Mesangial cell (primary cell): Measurements from ENCODE around the gene ZNF888. TPM values are rescaled to one million over a fixed set of nuclear protein-coding genes. Genes with fewer than 3 reads are reported as not detected.

Experiments used
- total RNA-seq: library from RNA; depleted of rRNA; stranded (reverse); fragments of >200 nt; gene quantifications from 2 replicates; pipeline ENCODE4 v1.2.3, GENCODE V29; 2015

Gene ZNF888
- total RNA-seq = 3.3 and 5.8 TPM in 2 replicates

DNA sequence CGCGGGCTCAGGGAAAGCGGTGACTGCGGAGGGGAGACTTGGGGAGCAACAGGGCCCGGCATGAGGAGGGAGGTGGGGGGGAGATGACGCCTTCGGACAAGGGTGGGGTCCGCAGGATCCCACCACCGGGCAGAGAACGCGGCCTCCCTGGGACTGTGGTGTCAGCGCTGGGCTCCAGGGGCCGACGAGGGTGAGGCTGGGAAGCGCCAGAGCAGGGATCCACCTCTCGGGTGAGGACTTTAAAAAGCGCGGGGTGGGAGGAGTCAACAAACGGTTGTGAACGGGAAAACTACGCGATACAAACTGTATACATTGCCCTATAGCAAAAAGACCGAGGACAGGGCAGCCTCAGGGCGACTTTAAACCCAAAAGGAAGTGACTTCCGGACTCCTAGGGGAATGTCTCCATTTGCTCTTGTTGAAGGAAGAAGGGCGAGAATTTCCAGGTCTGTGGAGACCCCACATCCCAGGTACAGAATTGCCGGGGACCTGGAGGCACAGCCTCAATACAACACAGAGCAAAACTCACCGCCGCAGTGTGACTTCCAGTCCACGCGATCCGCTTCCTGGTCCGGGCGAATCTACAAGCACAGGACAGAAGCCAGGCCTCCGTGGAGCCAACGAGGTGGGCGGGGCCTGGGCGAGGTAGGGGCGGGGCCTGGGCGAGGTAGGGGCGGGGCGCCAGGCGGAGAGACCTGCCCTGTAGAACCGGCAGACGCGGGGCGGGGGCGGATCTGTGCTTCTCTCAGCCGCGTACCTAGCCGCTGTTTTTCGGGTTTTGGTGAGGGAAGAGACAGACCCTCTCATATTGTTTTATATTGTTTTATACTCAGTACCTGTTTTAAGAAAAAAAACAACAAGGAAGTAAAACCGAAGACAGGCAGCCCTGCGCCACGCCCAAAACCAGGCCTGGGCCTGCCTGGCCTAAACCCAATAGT is at the start of gene ZNF888:
Gene ZNF888 (minus strand): TSS at position 588 of the 937 bp plus-strand sequence. CDS start 5,555 bp downstream, outside the sequence.

DNA sequence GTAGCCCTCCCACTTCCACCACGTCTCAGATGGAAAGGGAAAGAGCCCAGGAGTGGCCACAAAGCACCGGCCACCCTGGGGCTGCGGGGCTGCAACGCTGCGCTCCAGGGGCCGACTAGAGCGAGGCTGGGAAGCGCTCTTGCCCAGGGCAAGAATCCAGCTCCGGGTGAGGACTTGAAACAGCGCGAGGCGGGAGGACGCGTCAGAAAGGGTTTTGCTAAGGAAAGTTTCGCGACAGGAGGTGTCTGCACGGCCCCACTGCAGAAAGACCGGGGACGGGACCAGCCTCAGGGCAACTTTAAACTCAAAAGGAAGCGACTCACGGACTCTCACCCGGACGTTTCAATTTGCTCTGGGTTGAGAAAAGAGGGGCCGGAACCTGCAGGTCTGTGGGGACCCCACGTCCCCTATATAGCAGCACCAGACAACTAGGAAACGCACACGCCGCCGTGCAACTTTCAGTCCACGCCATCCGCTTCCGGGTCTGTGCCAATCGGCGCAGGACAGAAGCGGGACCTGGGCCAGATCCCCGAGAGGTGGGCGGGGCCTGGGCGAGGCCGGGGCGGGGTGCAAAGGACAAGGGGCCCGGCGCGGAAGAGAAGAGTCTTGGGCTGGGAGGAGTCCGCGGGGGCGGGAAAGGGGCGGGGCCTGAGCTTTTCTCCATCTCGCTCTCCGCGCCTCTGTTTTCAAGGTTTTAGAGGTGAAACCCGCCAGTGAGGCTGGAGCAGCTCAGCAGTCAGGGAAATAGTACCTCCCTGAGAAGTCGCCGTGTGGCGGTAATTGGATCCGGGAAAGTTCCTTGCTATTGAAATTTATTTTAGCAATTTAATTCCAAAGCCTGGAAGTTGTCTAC is 39.4 kb upstream of the ZNF888 start, which contains the start of gene ZNF816:
Gene ZNF816 (minus strand): TSS at position 488 of the 853 bp plus-strand sequence. CDS start 6,792 bp downstream, outside the sequence.

DNA sequence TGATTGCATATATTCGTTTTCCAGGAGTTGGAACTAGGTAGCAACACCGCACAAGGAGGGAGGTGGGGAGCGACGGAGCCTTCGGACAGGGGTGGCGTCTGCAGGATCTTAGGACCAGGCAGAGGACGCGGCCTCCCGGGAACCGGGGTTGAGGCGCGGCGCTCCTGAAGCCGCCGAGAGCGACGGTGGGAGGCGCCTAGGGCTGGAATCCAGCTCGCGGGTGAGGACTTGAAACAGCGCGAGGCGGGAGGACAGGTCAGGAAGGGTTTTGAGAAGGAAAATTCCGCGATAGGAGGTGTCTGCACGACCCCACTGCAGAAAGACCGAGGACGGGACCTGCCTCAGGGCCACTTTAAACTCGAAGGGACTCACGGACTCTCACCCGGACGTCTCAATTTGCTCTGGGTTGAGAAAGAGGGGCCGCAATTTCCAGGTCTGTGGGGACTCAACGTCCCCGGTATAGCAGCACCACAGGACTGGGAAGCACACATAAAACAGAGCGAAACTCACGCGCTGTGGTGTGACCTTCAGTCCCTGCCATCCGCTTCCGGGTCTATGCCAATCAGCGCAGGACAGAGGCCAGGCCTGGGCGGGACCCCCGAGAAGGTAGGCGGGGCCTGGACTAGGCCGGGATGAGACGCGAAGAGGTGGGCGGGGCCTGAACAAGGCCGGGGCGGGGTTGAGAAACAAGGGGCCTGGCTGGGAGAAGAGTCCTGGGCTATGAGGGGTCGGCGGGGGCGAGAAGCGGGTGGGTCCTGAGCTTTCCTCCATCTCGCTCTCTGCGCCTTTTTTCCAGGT is 25.9 kb downstream of the ZNF888 start, which contains the start of gene ZNF320:
Gene ZNF320 (minus strand): TSS at position 498 of the 798 bp plus-strand sequence. CDS start 7,380 bp downstream, outside the sequence.

DNA sequence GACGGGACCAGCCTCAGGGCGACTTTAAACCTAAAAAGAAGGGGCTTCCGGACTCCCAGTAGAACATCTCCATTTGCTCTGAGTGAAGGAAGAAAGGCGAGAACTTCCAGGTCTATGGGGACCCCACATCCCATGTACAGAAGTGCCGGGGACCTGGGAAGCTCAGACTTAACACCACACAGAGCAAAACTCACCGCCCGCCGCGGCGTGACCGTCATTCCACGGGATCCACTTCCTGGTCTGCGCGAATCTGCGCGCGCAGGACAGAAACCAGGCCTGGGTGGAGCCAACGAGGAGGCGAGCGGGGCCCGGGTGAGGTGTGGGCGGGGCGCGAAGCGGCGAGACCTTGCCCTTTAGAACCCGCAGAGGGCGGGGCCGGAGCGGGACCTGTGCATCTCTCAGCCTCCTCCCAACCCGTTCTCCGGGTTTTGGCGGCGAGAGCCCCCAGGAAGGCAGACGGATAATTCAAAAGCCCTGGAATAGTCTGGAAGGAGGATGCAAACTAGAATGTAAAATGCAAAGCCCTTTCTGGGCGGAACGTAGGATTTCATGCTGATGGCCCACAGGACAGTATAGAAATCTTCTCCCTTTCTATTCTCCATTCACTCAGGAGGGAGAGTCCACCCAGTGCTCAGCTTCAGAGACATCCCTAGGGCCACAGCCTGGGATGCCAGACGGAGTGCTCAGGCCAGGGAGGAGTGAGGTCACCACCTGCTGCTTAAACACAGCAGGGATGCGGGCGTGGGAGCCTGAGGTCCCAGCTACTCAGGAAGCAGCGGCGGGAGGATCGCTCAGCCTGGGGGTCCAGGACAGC is 65.6 kb downstream of the ZNF888 start, which contains the start of gene ZNF468:
Gene ZNF468 (minus strand): TSS at position 242 of the 814 bp plus-strand sequence. CDS start 3,347 bp downstream, outside the sequence.

Other genes starting within 250 kb of the ZNF888 start
- 8.1 and 9.1 TPM in 2 replicates for gene ZNF611, start 188.4 kb downstream of the ZNF888 start, total RNA-seq
- gene ZNF600, start 136.6 kb downstream of the ZNF888 start, total RNA-seq = 2.0 and 3.9 TPM in 2 replicates
- gene ZNF28, start 101.8 kb downstream of the ZNF888 start, total RNA-seq = 7.0 and 16.4 TPM in 2 replicates
- 9.1 and 12.0 TPM in 2 replicates for gene ZNF468, start 65.8 kb downstream of the ZNF888 start, total RNA-seq
- 6.8 and 15.2 TPM in 2 replicates for gene ZNF320, start 25.8 kb downstream of the ZNF888 start, total RNA-seq
- gene ZNF816, start 39.5 kb upstream of the ZNF888 start, total RNA-seq = 6.1 and 6.5 TPM in 2 replicates
- not detected in 2 replicates for gene ERVV-1, start 90.5 kb upstream of the ZNF888 start, total RNA-seq
- gene ERVV-2, start 121.3 kb upstream of the ZNF888 start, total RNA-seq = not detected in 2 replicates
- gene ZNF160, start 180.0 kb upstream of the ZNF888 start, total RNA-seq = 8.3 and 17.1 TPM in 2 replicates
- 0.98 and 2.2 TPM in 2 replicates for gene ZNF415, start 209.5 kb upstream of the ZNF888 start, total RNA-seq
- gene ZNF347, start 235.6 kb upstream of the ZNF888 start, total RNA-seq = 3.6 and 5.6 TPM in 2 replicates